CD4-positive, alpha-beta T cell treated with Interleukin-4 for 4 hours (primary cell): ENCODE measurements around the gene ZNF831.
A peak's percentile ranks its signal among the peaks of the same experiment; 100 is the strongest.

Source experiments
- DNase-seq: peaks from one replicate; pipeline ENCODE4 v3.0.0-alpha.2; 2020

ZNF831 gene

GRCh38 chr20:59163631-59164530, at the start of gene ZNF831:
Gene ZNF831, plus strand, starts transcription at chr20:59163821. Its CDS starts 27,199 bp downstream, at chr20:59191020.
- peak; percentile 74 for DNase-seq

GRCh38 chr20:59117526-59117925, 46.1 kb upstream of the ZNF831 start:
- peak; percentile 19 for DNase-seq

GRCh38 chr20:59118855-59119254, 44.8 kb upstream of the ZNF831 start:
- DNase-seq, result no peak

GRCh38 chr20:59120491-59120890, 43.1 kb upstream of the ZNF831 start:
- DNase-seq, result peak; percentile 67

- peak; percentile 17 for DNase-seq
Measured at GRCh38 chr20:59120919-59121318, 42.7 kb upstream of the ZNF831 start.

GRCh38 chr20:59121714-59122565, 41.7 kb upstream of the ZNF831 start:
- peak; percentile 85 for DNase-seq

- DNase-seq, result peak; percentile 47
Measured at GRCh38 chr20:59122566-59122919, 41.1 kb upstream of the ZNF831 start.

- peak; percentile 53 for DNase-seq
Measured at GRCh38 chr20:59123011-59123677, 40.5 kb upstream of the ZNF831 start.

- no peak for DNase-seq
Measured at GRCh38 chr20:59123678-59124255, 39.9 kb upstream of the ZNF831 start.

- DNase-seq, result no peak
Measured at GRCh38 chr20:59124296-59125029, 39.2 kb upstream of the ZNF831 start.

GRCh38 chr20:59125332-59125731, 38.3 kb upstream of the ZNF831 start:
- DNase-seq, result no peak

- DNase-seq, result no peak
Measured at GRCh38 chr20:59125836-59126235, 37.8 kb upstream of the ZNF831 start.

- DNase-seq, result no peak
Measured at GRCh38 chr20:59127839-59128238, 35.8 kb upstream of the ZNF831 start.

GRCh38 chr20:59131551-59132285, 31.9 kb upstream of the ZNF831 start:
- DNase-seq, result no peak

GRCh38 chr20:59134182-59134581, 29.4 kb upstream of the ZNF831 start:
- no peak for DNase-seq

GRCh38 chr20:59135093-59135492, 28.5 kb upstream of the ZNF831 start:
- DNase-seq, result no peak

- no peak for DNase-seq
Measured at GRCh38 chr20:59136027-59136426, 27.6 kb upstream of the ZNF831 start.

- no peak for DNase-seq
Measured at GRCh38 chr20:59137532-59137931, 26.1 kb upstream of the ZNF831 start.

GRCh38 chr20:59138114-59138748, 25.4 kb upstream of the ZNF831 start:
- DNase-seq, result no peak

- DNase-seq, result no peak
Measured at GRCh38 chr20:59139998-59140397, 23.6 kb upstream of the ZNF831 start.
